ENCODE measurements around the gene SLC25A53.
A peak's percentile ranks its signal among the peaks of the same experiment; 100 is the strongest.

Gene SLC25A53

DNA sequence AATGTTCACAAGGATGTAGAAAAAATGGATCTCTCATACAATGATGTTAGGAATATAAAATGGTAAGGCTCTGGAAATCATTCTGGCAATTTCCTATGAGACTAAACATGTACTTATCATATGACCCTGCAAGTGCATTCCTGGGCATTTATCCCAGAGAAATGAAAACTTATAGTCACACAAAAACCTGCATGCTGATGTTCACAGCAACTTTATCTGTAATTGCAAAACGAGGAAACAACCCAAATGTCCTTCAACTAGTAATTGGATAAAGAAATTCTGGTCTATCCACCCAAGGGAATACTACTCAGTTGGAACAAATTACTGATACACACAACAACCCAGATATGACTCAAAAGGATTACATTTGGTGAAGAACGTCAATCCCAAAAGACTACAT is 30.0 kb downstream of the SLC25A53 start:
- no peak for TF ChIP-seq CTCF (IDR thresholded peaks at IDR 0.05)

DNA sequence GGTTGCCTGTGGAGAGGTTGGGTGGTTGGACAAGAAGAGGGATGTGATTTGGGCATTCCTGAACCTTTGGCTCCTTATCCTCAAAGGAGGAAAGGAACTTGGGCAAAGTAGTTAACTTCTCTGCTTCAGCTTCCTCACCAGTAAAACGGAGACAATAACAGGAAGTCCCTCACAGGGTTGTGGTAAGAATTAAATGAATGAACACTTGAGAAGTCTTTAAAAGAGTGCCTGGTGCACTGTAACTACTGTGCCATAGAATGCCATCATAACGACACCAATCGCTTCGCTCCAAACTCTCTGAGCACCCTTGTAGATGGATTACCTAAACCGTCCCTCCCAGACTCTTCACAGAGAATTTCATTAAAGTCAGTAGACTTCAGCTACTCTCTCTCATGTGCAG is 34.0 kb downstream of the SLC25A53 start:
- TF ChIP-seq CTCF (IDR thresholded peaks at IDR 0.05), result no peak

- no peak for TF ChIP-seq CTCF (IDR thresholded peaks at IDR 0.05)
These were observed 38.0 kb downstream of the SLC25A53 start for GRCh38 chrX:104118765-104119164.

GRCh38 chrX:104117759-104118158 is 39.0 kb downstream of the SLC25A53 start:
- TF ChIP-seq CTCF (IDR thresholded peaks at IDR 0.05), result no peak

DNA sequence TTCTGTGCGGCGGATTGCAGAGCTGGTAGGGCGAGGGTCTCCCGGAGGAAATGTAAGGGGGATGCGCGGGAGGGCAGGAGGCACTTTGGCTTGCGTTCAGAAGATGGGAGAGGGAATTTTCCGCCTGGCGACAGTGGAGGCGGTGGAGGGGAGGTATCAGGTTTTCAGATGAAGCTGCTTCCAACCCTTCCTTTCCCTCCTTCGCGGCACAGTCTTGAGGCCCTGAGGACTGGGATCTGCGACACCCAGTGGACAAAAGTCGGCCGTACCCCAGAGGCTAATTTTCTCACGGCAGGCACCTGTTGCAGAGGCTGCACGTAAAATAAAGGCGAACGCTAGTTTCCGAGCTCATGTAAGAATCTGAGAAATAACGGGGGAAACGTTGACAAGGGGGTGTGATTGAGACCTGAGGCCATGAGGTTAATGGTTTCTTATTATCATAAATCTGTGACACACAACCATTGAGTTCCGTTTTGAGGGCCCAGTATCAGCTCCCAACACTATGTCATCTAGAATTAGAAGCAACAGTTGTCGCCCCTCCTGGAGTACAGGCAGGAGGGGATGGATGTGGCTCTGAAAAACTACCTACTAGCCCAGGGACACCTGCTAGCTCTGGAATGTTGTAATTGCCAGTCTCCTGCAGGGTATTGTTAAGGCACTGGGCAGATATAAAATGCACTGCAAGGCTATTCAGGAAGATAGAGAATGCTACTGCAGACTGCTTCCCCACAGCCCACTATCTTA is 43.4 kb downstream of the SLC25A53 start:
- TF ChIP-seq CTCF (IDR thresholded peaks at IDR 0.05), result peak; percentile 44

DNA sequence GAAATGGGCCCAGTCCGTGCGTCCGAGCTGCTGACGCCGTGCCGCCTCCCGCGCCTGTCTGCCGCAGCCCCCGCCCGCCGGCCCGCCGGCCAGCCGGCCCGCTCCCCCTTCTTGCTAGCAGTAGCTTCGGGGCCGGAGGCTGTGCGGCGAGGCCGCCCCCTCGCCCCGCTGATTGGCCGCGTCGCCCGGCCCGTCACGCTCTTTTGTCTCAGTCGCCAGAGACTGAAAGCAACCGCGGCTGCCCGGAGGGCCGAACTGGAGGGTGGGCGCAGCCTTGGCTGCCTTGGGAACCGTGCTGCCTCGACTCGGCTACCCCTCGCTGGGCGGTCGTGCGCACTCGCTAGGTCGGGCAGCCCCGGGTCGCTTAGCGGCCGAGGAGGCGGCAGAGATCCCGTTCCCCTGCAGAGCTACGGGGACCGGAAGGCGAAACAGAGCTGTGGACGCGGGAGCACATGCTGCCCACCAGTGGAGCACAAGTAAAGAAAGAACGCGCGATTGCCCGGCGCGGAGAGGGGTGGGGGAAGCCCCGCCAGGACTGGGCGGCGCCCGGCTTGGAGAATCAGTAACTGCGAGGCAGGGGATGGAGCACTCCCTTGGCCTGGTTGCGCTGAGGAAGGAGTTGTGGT is 44.4 kb downstream of the SLC25A53 start, which contains the start of gene ZCCHC18:
Gene ZCCHC18, plus strand, starts transcription at position 198 of the 626 bp plus-strand sequence. CDS start 1,589 bp downstream, outside the sequence.
- TF ChIP-seq CTCF (IDR thresholded peaks at IDR 0.05), result no peak

DNA sequence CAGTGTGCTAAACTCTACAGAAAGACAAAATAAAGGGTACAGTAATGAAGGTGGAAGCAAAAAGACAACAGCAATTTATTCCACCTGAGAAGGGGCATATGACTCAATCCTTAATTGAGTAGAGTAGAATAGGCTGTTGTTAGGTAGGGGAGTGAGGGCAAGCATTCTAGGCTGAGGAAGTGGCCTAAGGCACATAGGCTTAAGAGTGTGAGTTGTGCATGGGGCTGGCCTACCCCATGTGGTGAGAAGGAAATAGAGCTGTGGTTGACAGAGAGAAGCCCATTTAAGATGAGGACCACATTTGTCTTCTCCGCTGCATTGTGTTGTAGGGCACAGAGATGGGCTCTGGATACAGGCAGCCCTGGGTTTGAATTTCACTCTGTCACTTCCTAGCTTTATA is 47.9 kb downstream of the SLC25A53 start:
- no peak for TF ChIP-seq CTCF (IDR thresholded peaks at IDR 0.05)
